Gastrocnemius medialis (tissue), 4 donors: ENCODE measurements around the gene STAT6.

Source experiments
- POLR2A ChIP-seq, 2 donors: fragments of 450-650 bp; IDR thresholded peaks; one replicate each; pipeline ENCODE4 v1.6.1; 2017; ENCODE audit warnings: antibody characterized with exemption in 2 of 2, mild to moderate bottlenecking in 2 of 2, moderate library complexity in 2 of 2
- TF ChIP-seq, protein P1 (sequence below), 5 experiments: fragments of 450-650 bp in 3 of 5; fragments of 200-600 bp in 2 of 5; sonication (generic) in 2 of 5; IDR thresholded peaks in 4 of 5; conservative IDR thresholded peaks in 1 of 5; 1 replicate in 4 of 5; 2 replicates in 1 of 5; pipeline ENCODE4 v1.5.1; 2016 to 2019; ENCODE audit warnings: antibody characterized with exemption in 5 of 5, mild to moderate bottlenecking in 3 of 5, moderate library complexity in 3 of 5

DNA sequence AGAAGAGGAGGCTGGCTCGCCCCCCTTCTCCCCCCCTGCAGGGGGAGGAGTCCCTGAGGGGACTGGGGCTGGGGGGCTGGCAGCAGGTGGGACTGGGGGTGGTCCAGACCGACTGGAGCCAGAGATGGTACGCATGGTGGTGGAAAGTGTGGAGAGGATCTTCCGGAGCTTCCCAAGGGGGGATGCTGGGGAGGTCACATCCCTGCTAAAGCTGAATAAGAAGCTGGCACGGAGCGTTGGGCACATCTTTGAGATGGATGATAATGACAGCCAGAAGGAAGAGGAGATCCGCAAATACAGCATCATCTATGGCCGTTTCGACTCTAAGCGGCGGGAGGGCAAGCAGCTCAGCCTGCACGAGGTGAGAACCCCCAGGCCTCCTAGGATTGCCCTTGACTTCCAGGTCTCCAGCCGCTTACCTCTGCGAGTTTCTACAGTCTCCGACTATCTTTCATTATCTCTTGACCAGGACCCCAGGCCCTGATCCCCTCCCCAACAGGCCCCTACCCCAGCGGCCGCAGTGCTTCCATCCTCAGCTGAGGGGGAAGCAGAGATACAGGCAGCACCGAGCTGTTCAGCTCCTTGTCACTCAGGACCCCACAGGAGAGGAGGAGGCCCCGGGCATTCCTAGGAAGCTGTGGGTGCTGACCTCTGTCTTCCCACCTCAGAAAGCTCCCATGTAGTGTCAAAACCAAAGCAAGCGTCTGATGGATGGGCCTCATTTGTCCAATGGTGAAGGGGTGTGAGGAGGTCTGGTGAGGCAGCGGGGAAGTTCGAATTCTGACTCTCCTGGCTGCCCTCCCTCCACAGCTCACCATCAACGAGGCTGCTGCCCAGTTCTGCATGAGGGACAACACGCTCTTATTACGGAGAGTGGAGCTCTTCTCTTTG, 19.3 kb downstream of the STAT6 start:
- TF ChIP-seq, protein P1, sequence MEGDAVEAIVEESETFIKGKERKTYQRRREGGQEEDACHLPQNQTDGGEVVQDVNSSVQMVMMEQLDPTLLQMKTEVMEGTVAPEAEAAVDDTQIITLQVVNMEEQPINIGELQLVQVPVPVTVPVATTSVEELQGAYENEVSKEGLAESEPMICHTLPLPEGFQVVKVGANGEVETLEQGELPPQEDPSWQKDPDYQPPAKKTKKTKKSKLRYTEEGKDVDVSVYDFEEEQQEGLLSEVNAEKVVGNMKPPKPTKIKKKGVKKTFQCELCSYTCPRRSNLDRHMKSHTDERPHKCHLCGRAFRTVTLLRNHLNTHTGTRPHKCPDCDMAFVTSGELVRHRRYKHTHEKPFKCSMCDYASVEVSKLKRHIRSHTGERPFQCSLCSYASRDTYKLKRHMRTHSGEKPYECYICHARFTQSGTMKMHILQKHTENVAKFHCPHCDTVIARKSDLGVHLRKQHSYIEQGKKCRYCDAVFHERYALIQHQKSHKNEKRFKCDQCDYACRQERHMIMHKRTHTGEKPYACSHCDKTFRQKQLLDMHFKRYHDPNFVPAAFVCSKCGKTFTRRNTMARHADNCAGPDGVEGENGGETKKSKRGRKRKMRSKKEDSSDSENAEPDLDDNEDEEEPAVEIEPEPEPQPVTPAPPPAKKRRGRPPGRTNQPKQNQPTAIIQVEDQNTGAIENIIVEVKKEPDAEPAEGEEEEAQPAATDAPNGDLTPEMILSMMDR (IDR thresholded peaks at IDR 0.05 in 4 of 5, conservative IDR thresholded peaks at IDR 0.05 in 1 of 5), result no peak
- no peak for TF ChIP-seq POLR2A (IDR thresholded peaks at IDR 0.05)
